SU-DHL-6 (cell line): Measurements from ENCODE around the gene JPH3.

ENCODE experiments used
- H2AFZ ChIP-seq: fragments of 200-600 bp; sonication (generic); 2 replicates; pipeline ENCODE4 v1.6.1; 2014; ENCODE audit warnings: low read depth, mild to moderate bottlenecking, moderate library complexity, mixed read lengths, antibody characterized with exemption, low read length; ENCODE audit not compliant: severe bottlenecking
- H3F3A ChIP-seq: fragments of 200-600 bp; shearing (Covaris generic); 2 replicates; pipeline ENCODE4 v1.6.0; 2016; ENCODE audit warnings: antibody characterized with exemption, mild to moderate bottlenecking; ENCODE audit not compliant: insufficient read depth
- H3K27ac ChIP-seq: fragments of 200-600 bp; sonication (generic); 2 replicates; pipeline ENCODE4 v1.5.1; 2016; ENCODE audit warnings: low read depth, mild to moderate bottlenecking, low read length, moderate library complexity, mixed read lengths
- H3K27me3 ChIP-seq: fragments of 200-600 bp; sonication (generic), shearing (Covaris generic); 2 replicates; pipeline ENCODE4 v1.6.0; 2014; ENCODE audit warnings: mild to moderate bottlenecking, low read length
- H3K36me3 ChIP-seq: fragments of 200-600 bp; sonication (generic); 2 replicates; pipeline ENCODE4 v1.6.1; 2014; ENCODE audit warnings: mild to moderate bottlenecking, low read length, mixed read lengths
- H3K4me2 ChIP-seq: fragments of 300-600, 200-600 bp; shearing (Covaris generic), sonication (generic); 2 replicates; pipeline ENCODE4 v1.6.0; 2014; ENCODE audit warnings: low read length, low read depth, mild to moderate bottlenecking; ENCODE audit not compliant: poor library complexity, severe bottlenecking
- H3K4me3 ChIP-seq: fragments of 200-600 bp; sonication (generic); 2 replicates; pipeline ENCODE4 v1.5.1; 2014; ENCODE audit warnings: antibody characterized with exemption, low read length, mild to moderate bottlenecking, mixed read lengths; ENCODE audit not compliant: insufficient read depth, poor library complexity, severe bottlenecking
- H3K79me2 ChIP-seq: fragments of 200-600 bp; sonication (generic); 2 replicates; pipeline ENCODE4 v1.6.1; 2014; ENCODE audit warnings: mild to moderate bottlenecking, low read length, moderate library complexity; ENCODE audit not compliant: insufficient read depth
- H3K9ac ChIP-seq: fragments of 200-600 bp; sonication (generic); 2 replicates; pipeline ENCODE4 v1.7.0; 2014; ENCODE audit warnings: mild to moderate bottlenecking, low read length
- H3K9me2 ChIP-seq: fragments of 200-600 bp; sonication (generic); replicated peaks from 2 replicates; pipeline ENCODE4 v1.6.1; 2014; ENCODE audit warnings: low read length; ENCODE audit not compliant: insufficient read depth
- H3K9me3 ChIP-seq: fragments of 200-600 bp; sonication (generic); 2 replicates; pipeline ENCODE4 v1.6.1; 2014; ENCODE audit warnings: low read length, mixed read lengths; ENCODE audit not compliant: insufficient read depth
- H4K20me1 ChIP-seq: fragments of 200-600 bp; sonication (generic); 2 replicates; pipeline ENCODE4 v1.6.1; 2014; ENCODE audit warnings: low read depth, mild to moderate bottlenecking, antibody characterized with exemption, low read length, moderate library complexity, mixed read lengths
- EZH2phosphoT487 ChIP-seq: fragments of 200-600 bp; sonication (generic), shearing (Covaris generic); conservative IDR thresholded peaks from 2 replicates; pipeline ENCODE4 v1.6.1; 2018; ENCODE audit warnings: mild to moderate bottlenecking, antibody characterized with exemption, low read length, moderate library complexity, mixed read lengths
- TF ChIP-seq, protein P1 (sequence below): fragments of 200-600 bp; sonication (generic); IDR thresholded peaks from one replicate; pipeline ENCODE4 v1.5.1; 2017; ENCODE audit warnings: antibody characterized with exemption, mild to moderate bottlenecking, low read length, moderate library complexity; ENCODE audit not compliant: insufficient read depth, poor library complexity, severe bottlenecking

Gene JPH3

DNA sequence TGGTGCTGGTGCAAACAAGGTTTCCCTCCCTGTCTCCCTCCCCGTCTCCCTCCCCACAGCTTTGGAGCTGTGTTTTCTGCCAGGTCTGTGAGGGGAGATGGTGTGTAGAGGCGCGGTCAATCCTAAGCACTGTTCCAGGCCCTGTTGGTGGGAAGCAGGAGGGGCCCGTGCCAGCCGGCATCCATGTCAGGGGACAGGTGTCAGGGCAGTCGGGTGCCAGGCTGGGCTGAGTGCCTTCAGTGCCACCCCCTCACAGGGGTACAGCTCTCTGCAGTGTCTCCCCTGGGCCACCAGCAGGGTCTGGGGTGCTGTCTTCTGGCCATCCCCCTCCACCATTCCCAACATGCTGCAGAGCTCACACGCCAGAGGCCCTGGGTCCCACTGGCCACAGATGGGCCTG, 89.9 kb downstream of the JPH3 start:
- no peak overlapping the region for H3K27ac ChIP-seq
- no peak overlapping the region for H2AFZ ChIP-seq
- H3K4me3 ChIP-seq = no peak overlapping the region
- no peaks in the 10 kb centered on the region for H3F3A ChIP-seq
- no peaks in the 10 kb centered on the region for H4K20me1 ChIP-seq
- no peak overlapping the region for H3K4me2 ChIP-seq
- H3K9me2 ChIP-seq = no peaks in the 10 kb centered on the region
- H3K36me3 ChIP-seq = no peaks in the 10 kb centered on the region
- H3K79me2 ChIP-seq = no peaks in the 10 kb centered on the region
- no peaks in the 10 kb centered on the region for H3K27me3 ChIP-seq
- H3K9ac ChIP-seq = no peak overlapping the region
- no peaks in the 10 kb centered on the region for H3K9me3 ChIP-seq
- TF ChIP-seq, protein P1, sequence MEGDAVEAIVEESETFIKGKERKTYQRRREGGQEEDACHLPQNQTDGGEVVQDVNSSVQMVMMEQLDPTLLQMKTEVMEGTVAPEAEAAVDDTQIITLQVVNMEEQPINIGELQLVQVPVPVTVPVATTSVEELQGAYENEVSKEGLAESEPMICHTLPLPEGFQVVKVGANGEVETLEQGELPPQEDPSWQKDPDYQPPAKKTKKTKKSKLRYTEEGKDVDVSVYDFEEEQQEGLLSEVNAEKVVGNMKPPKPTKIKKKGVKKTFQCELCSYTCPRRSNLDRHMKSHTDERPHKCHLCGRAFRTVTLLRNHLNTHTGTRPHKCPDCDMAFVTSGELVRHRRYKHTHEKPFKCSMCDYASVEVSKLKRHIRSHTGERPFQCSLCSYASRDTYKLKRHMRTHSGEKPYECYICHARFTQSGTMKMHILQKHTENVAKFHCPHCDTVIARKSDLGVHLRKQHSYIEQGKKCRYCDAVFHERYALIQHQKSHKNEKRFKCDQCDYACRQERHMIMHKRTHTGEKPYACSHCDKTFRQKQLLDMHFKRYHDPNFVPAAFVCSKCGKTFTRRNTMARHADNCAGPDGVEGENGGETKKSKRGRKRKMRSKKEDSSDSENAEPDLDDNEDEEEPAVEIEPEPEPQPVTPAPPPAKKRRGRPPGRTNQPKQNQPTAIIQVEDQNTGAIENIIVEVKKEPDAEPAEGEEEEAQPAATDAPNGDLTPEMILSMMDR = no peak
- TF ChIP-seq EZH2phosphoT487 = no peak

DNA sequence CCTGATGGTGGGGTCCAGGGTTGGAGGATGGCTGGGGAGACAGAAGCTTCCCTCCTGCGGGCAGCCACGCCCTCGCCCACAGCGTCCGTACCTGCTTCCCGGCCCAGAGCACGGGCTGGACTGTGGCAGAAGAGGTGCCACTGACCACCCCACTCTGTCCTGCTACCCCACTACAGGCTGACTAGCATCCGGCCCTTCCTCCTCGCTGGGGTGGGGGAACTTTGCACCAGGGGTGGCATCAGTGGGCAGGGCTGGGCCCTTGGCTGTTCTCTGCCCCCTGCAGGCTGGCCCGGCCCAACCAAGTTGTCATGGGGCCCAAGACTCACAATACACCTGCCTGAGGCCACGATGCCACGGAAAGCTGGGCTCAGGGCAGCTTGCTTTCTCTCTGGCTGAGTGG, 90.4 kb downstream of the JPH3 start:
- no peak overlapping the region for H2AFZ ChIP-seq
- no peaks in the 10 kb centered on the region for H3K36me3 ChIP-seq
- no peak overlapping the region for H3K27ac ChIP-seq
- no peak for TF ChIP-seq EZH2phosphoT487
- TF ChIP-seq, protein P1 = no peak
- no peaks in the 10 kb centered on the region for H3K9me2 ChIP-seq
- no peak overlapping the region for H3K4me2 ChIP-seq
- H3F3A ChIP-seq = peaks cover 3% of the 10 kb centered on the region; the same call in 1 of the 2 replicates
- no peaks in the 10 kb centered on the region for H4K20me1 ChIP-seq
- H3K9ac ChIP-seq = no peak overlapping the region
- no peaks in the 10 kb centered on the region for H3K9me3 ChIP-seq
- H3K4me3 ChIP-seq = no peak overlapping the region
- H3K27me3 ChIP-seq = no peaks in the 10 kb centered on the region
- no peaks in the 10 kb centered on the region for H3K79me2 ChIP-seq

DNA sequence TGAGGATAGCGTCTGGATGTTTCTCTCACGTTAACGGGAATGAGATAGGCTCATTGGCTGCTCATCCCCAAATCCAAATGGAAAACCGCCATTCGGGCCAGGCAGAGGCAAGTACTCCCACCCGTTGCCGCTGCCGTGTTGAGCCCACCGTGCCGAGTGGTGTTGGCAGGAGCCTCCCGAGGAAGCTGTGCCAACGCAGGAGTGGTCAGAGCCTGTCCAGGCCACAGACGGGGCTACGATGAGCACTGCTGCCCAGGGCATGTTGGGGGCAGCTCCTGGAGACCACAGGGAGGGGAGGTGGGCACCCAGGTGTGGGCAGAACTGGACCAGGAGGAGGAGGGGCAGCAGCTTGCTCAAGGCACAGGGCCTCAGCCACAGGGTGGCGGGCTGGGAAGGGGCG, 91.5 kb downstream of the JPH3 start:
- H3K4me3 ChIP-seq = no peak overlapping the region
- H4K20me1 ChIP-seq = no peaks in the 10 kb centered on the region
- H3K4me2 ChIP-seq = no peak overlapping the region
- H3K9me2 ChIP-seq = no peaks in the 10 kb centered on the region
- no peaks in the 10 kb centered on the region for H3K36me3 ChIP-seq
- no peaks in the 10 kb centered on the region for H3K27me3 ChIP-seq
- TF ChIP-seq EZH2phosphoT487 = no peak
- TF ChIP-seq, protein P1 = no peak
- no peak overlapping the region for H3K27ac ChIP-seq
- H3K9me3 ChIP-seq = no peaks in the 10 kb centered on the region
- no peaks in the 10 kb centered on the region for H3K79me2 ChIP-seq
- peaks cover 12% of the 10 kb centered on the region for H3F3A ChIP-seq
- H2AFZ ChIP-seq = no peak overlapping the region
- H3K9ac ChIP-seq = no peak overlapping the region
